HG03280 (cell line): ENCODE measurements around the gene MAML2.
A peak's percentile ranks its signal among the peaks of the same experiment; 100 is the strongest.

Experiments used
- ATAC-seq: cut with Tn5 transposase; IDR thresholded peaks from one replicate; pipeline ENCODE4 v1.9.1; 2021; ENCODE audit warnings: mild to moderate bottlenecking, moderate library complexity; ENCODE audit not compliant: unreplicated experiment

The MAML2 gene

GRCh38 chr11:96109331-96110030, 233.5 kb downstream of the MAML2 start:
- no peak for ATAC-seq

- ATAC-seq = no peak
These were observed 235.7 kb downstream of the MAML2 start for GRCh38 chr11:96107143-96107824.

GRCh38 chr11:96106645-96107044, 236.3 kb downstream of the MAML2 start:
- ATAC-seq = no peak

GRCh38 chr11:96105944-96106343, 237.1 kb downstream of the MAML2 start:
- no peak for ATAC-seq

GRCh38 chr11:96105197-96105895, 237.6 kb downstream of the MAML2 start:
- no peak for ATAC-seq

- ATAC-seq = no peak
These were observed 238.5 kb downstream of the MAML2 start for GRCh38 chr11:96104496-96104895.

- ATAC-seq = no peak
These were observed 239.3 kb downstream of the MAML2 start for GRCh38 chr11:96103721-96104120.

GRCh38 chr11:96103102-96103501, 239.9 kb downstream of the MAML2 start:
- ATAC-seq = no peak

GRCh38 chr11:96102664-96103078, 240.3 kb downstream of the MAML2 start:
- ATAC-seq = no peak

GRCh38 chr11:96101146-96101545, 241.8 kb downstream of the MAML2 start:
- ATAC-seq = no peak

GRCh38 chr11:96098511-96099241, 244.3 kb downstream of the MAML2 start:
- no peak for ATAC-seq

GRCh38 chr11:96097844-96098421, 245.1 kb downstream of the MAML2 start:
- ATAC-seq = no peak

- no peak for ATAC-seq
These were observed 246.6 kb downstream of the MAML2 start for GRCh38 chr11:96096360-96096759.

GRCh38 chr11:96095884-96096303, 247.1 kb downstream of the MAML2 start:
- ATAC-seq = no peak

GRCh38 chr11:96094156-96094555, 248.8 kb downstream of the MAML2 start:
- ATAC-seq = no peak

- no peak for ATAC-seq
These were observed 250.5 kb downstream of the MAML2 start for GRCh38 chr11:96092511-96092910.

- peak; percentile 66 for ATAC-seq
These were observed 251.5 kb downstream of the MAML2 start for GRCh38 chr11:96091476-96091875.

- ATAC-seq = no peak
These were observed 252.3 kb downstream of the MAML2 start for GRCh38 chr11:96090711-96091110.

GRCh38 chr11:96088914-96089313, 254.1 kb downstream of the MAML2 start:
- ATAC-seq = no peak

GRCh38 chr11:96086111-96086510, 256.9 kb downstream of the MAML2 start:
- ATAC-seq = no peak
